ENCODE results near the gene BLMH.

- no peak; the same call in 1 of the 2 replicates for TF ChIP-seq ELF1 (IDR thresholded peaks at IDR 0.05; ENCODE audit: borderline replicate concordance, low read depth)
- no peak for TF ChIP-seq POLR2A (IDR thresholded peaks at IDR 0.05; ENCODE audit: borderline replicate concordance, extremely low read depth, insufficient read depth, insufficient read length)
- peak; percentile 49 to 98 (median 89) for TF ChIP-seq CTCF (IDR thresholded peaks at IDR 0.05 in 2 of 3, conservative IDR thresholded peaks at IDR 0.05 in 1 of 3; ENCODE audit: borderline replicate concordance in 1 of 3, insufficient read depth in 1 of 3, low read depth in 2 of 3, low read length in 2 of 3)
- TF ChIP-seq, protein P1, sequence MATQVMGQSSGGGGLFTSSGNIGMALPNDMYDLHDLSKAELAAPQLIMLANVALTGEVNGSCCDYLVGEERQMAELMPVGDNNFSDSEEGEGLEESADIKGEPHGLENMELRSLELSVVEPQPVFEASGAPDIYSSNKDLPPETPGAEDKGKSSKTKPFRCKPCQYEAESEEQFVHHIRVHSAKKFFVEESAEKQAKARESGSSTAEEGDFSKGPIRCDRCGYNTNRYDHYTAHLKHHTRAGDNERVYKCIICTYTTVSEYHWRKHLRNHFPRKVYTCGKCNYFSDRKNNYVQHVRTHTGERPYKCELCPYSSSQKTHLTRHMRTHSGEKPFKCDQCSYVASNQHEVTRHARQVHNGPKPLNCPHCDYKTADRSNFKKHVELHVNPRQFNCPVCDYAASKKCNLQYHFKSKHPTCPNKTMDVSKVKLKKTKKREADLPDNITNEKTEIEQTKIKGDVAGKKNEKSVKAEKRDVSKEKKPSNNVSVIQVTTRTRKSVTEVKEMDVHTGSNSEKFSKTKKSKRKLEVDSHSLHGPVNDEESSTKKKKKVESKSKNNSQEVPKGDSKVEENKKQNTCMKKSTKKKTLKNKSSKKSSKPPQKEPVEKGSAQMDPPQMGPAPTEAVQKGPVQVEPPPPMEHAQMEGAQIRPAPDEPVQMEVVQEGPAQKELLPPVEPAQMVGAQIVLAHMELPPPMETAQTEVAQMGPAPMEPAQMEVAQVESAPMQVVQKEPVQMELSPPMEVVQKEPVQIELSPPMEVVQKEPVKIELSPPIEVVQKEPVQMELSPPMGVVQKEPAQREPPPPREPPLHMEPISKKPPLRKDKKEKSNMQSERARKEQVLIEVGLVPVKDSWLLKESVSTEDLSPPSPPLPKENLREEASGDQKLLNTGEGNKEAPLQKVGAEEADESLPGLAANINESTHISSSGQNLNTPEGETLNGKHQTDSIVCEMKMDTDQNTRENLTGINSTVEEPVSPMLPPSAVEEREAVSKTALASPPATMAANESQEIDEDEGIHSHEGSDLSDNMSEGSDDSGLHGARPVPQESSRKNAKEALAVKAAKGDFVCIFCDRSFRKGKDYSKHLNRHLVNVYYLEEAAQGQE (IDR thresholded peaks at IDR 0.05; ENCODE audit: low read depth), result no peak
These were observed 44.8 kb upstream of the BLMH start for GRCh38 chr17:30336369-30337171.
